ENCODE measurements around the gene THRB. TPM values are rescaled to one million over a fixed set of nuclear protein-coding genes. Genes with fewer than 3 reads are reported as not detected.

THRB gene
- total RNA-seq, 2 donors from 2014 or later: 6.7 to 6.9 TPM

DNA sequence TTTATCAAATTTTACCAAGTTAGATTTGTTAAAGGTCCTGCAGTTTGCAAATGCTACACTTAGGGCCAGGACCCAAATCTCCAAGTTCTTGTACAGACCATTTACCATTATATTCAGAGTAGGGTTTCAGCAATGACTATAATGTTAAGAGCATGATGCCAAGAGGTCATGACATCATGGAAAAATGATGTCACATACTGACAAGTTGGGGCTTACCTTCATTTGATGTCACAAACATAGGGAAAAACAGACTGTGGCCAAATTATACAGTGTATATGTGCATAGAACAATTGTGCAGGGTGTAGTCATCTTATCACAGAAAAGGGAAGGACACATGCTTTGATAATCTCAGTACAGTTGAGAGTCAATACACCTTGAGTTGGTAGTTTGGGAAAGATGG lies 10.1 kb upstream of the THRB start:
- Histone ChIP-seq H3K27me3 (no peaks in the 10 kb centered on the region), H3K27ac (no peak overlapping the region), H3K9me3 (no peaks in the 10 kb centered on the region), H3K4me3 (no peak overlapping the region), H3K36me3 (replicated peaks in 1 of 2; ENCODE audit: insufficient read depth in 1 of 2, low read depth in 2 of 2) (no peaks in the 10 kb centered on the region), H3K4me1 (no peaks in the 10 kb centered on the region)
- DNase-seq: no peak
- intact Hi-C loops (cut with DNase I): no loop called here
- no peak for ATAC-seq
- TF ChIP-seq, protein P1, sequence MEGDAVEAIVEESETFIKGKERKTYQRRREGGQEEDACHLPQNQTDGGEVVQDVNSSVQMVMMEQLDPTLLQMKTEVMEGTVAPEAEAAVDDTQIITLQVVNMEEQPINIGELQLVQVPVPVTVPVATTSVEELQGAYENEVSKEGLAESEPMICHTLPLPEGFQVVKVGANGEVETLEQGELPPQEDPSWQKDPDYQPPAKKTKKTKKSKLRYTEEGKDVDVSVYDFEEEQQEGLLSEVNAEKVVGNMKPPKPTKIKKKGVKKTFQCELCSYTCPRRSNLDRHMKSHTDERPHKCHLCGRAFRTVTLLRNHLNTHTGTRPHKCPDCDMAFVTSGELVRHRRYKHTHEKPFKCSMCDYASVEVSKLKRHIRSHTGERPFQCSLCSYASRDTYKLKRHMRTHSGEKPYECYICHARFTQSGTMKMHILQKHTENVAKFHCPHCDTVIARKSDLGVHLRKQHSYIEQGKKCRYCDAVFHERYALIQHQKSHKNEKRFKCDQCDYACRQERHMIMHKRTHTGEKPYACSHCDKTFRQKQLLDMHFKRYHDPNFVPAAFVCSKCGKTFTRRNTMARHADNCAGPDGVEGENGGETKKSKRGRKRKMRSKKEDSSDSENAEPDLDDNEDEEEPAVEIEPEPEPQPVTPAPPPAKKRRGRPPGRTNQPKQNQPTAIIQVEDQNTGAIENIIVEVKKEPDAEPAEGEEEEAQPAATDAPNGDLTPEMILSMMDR (IDR thresholded peaks at IDR 0.05): no peak
- TF ChIP-seq POLR2A (IDR thresholded peaks at IDR 0.05): no peak

DNA sequence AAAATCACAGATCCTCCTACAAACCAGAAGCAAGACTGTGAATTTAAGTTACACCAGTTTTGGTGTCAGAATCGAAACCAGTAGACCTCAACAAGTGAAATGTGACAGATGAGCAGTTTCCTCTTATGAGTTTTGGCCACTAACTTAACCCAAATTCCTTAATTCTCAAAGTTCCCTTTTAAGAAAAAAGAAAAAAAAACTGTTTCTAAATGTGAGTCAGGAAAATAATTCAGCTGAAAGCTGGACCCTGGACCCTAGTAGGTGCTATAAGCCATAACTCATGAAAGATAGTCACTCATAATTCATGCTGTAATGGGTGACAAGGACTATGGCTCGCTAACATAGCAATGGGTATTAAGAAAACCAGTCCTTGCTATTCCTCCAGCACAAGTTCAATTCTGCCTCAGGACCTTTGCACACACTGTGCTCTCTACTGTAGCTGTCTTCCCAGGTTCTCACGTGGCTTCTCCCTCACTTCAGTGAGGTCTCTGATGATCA lies 9.0 kb upstream of the THRB start:
- intact Hi-C loops (cut with DNase I): no loop called here
- no peaks in the 10 kb centered on the region for H3K36me3 ChIP-seq (replicated peaks in 1 of 2; ENCODE audit: insufficient read depth in 1 of 2, low read depth in 2 of 2)

DNA sequence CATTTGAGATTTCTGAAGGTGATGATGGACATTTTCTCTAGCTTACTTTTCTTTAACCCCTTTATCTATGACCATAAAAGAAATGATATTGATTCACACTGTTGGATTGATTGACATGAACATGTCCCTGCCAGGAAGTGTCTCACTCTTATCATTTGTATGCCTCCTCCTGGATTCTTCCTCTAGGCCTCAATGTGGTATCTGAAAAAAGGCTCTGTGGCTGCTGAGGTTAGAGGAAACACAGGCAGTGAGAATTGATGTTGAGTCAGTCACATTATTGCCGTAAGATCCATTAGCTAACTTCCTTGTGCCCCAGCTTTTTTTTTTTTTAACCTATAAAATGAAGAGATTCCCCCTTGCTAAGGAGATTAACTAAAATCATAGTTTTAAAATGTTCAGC lies 8.0 kb upstream of the THRB start:
- intact Hi-C loops (cut with DNase I): no loop called here
- no peak for TF ChIP-seq POLR2A (IDR thresholded peaks at IDR 0.05)
- TF ChIP-seq, protein P1 (IDR thresholded peaks at IDR 0.05): no peak
- H3K4me3 ChIP-seq: no peak overlapping the region
- 91 to 96% methylated on average over 1 of the region's 1 CpG for whole genome bisulfite sequencing, 2 donors
- no peaks in the 10 kb centered on the region for H3K4me1 ChIP-seq
- H3K27me3 ChIP-seq: no peaks in the 10 kb centered on the region
- H3K27ac ChIP-seq: no peak overlapping the region
- no peaks in the 10 kb centered on the region for H3K36me3 ChIP-seq (replicated peaks in 1 of 2; ENCODE audit: insufficient read depth in 1 of 2, low read depth in 2 of 2)
- ATAC-seq (no peak), DNase-seq (no peak)
- no peaks in the 10 kb centered on the region for H3K9me3 ChIP-seq

More for the DNA sequence above, 9.0 kb upstream of the THRB start:
- TF ChIP-seq POLR2A (IDR thresholded peaks at IDR 0.05): no peak
- TF ChIP-seq, protein P1 (IDR thresholded peaks at IDR 0.05): no peak
- H3K27ac ChIP-seq: no peak overlapping the region
- no peaks in the 10 kb centered on the region for H3K9me3 ChIP-seq
- no peaks in the 10 kb centered on the region for H3K4me1 ChIP-seq
- H3K27me3 ChIP-seq: no peaks in the 10 kb centered on the region
- H3K4me3 ChIP-seq: no peak overlapping the region
- ATAC-seq (no peak), DNase-seq (no peak)
- 78 to 90% methylated on average over 3 of the region's 3 CpGs for WGBS, 2 donors

DNA sequence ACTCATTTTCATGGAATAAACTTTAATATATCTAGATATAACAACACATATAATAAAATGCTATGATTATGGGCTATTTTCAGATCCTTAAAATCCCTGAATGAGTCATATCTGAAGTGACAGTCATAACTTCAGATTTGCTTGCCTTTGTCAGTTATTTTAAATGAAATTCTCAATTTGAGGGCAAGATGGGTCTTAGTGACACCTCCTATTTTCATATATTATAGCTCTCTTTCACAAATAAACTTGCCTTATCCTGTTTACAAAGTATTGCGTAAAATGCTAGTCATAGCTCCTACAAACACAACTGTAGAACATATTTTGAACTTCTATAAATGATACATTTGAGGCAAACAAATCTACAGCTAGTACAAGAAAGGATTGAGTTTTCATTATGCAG lies 6.2 kb upstream of the THRB start:
- Histone ChIP-seq H3K27ac (no peak overlapping the region), H3K27me3 (no peaks in the 10 kb centered on the region), H3K4me3 (no peak overlapping the region), H3K9me3 (no peaks in the 10 kb centered on the region), H3K4me1 (peaks cover 13% of the 10 kb centered on the region), H3K36me3 (replicated peaks in 1 of 2; ENCODE audit: insufficient read depth in 1 of 2, low read depth in 2 of 2) (no peaks in the 10 kb centered on the region)
- intact Hi-C loops (cut with DNase I): no loop called here
- ATAC-seq (no peak), DNase-seq (no peak)
- 93 to 94% methylated on average over 1 of the region's 1 CpG for WGBS, 2 donors
- no peak for TF ChIP-seq POLR2A (IDR thresholded peaks at IDR 0.05)
- TF ChIP-seq, protein P1 (IDR thresholded peaks at IDR 0.05): no peak

DNA sequence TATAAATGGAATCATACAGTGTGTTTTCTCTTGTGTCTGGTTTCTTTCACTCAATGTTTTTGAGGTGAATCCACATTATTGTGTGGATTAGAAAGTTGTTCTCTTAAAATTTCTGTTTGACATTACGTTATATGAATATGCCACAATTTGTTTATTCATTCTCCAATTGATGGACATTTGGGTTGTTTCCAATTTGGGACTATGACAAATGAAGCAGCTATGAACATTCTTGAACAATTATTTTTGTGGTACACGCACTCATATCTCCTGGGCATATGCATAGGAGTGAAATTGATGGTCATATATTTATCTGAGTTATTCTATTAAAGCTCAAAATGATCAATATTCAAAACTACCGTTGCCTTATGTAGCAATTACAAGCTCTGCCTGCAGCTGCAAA lies 5.3 kb upstream of the THRB start:
- Histone ChIP-seq H3K27me3 (no peaks in the 10 kb centered on the region), H3K4me3 (no peak overlapping the region), H3K27ac (no peak overlapping the region), H3K9me3 (no peaks in the 10 kb centered on the region), H3K4me1 (peaks cover 15% of the 10 kb centered on the region), H3K36me3 (replicated peaks in 1 of 2; ENCODE audit: insufficient read depth in 1 of 2, low read depth in 2 of 2) (no peaks in the 10 kb centered on the region)
- no peak for ATAC-seq
- DNase-seq: no peak
- 66 to 73% methylated on average over 3 of the region's 3 CpGs for WGBS, 2 donors
- TF ChIP-seq, protein P1 (IDR thresholded peaks at IDR 0.05): no peak
- no peak for TF ChIP-seq POLR2A (IDR thresholded peaks at IDR 0.05)
- intact Hi-C loops (cut with DNase I): no loop called here
